IMR-90 (cell line): ENCODE measurements around the gene BCAS1. TPM values are rescaled to one million over a fixed set of nuclear protein-coding genes. Genes with fewer than 3 reads are reported as not detected.

ENCODE experiments used
- ATAC-seq: fragments of 200-7000 bp; cut with Tn5 transposase; 2 replicates; pipeline ENCODE4 v1.9.1; 2020; ENCODE audit warnings: low read depth, mild to moderate bottlenecking, moderate library complexity
- BruUV-seq: library from RNA; stranded (reverse); fragments of 400-500 nt; replicated peaks from 2 replicates; lab custom pipeline; 2021; lab: Mats Ljungman, UMichigan
- CTCF ChIA-PET: fragments of 300-600 bp; formaldehyde crosslinking; extraction: SDS; loops from one replicate; lab custom pipeline; 2021; ENCODE audit warnings: antibody characterized with exemption; lab: Yijun Ruan, JAX
- POLR2A ChIA-PET: fragments of 300-600 bp; sonication (Branson Sonifier 250); formaldehyde crosslinking; loops from one replicate; lab custom pipeline; 2022; ENCODE audit warnings: antibody characterized with exemption; ENCODE audit not compliant: unreplicated experiment; lab: Charles Lee
- DNase-seq: peaks from one replicate; pipeline ENCODE4 v3.0.0; 2013
- H2AFZ ChIP-seq: replicated peaks from 2 replicates; pipeline ENCODE3; 2013; ENCODE audit warnings: low read length, mild to moderate bottlenecking; ENCODE audit not compliant: poor library complexity
- H2AK5ac ChIP-seq: 2 replicates; pipeline ENCODE4 v1.6.1; 2013; ENCODE audit warnings: low read depth, low read length, inconsistent platforms
- H2AK9ac ChIP-seq: replicated peaks from 2 replicates; pipeline ENCODE3; 2013; ENCODE audit warnings: mild to moderate bottlenecking, low read depth, low read length, moderate library complexity; ENCODE audit not compliant: poor library complexity
- H2BK120ac ChIP-seq: 2 replicates; pipeline ENCODE4 v1.6.1; 2013; ENCODE audit warnings: low read depth, low read length, inconsistent platforms
- H2BK15ac ChIP-seq: 3 replicates; pipeline ENCODE4 v1.6.1; 2013; ENCODE audit warnings: low read depth, low read length, inconsistent platforms
- H2BK20ac ChIP-seq: 2 replicates; pipeline ENCODE4 v1.6.1; 2013; ENCODE audit warnings: low read depth, mild to moderate bottlenecking, inconsistent platforms, low read length, moderate library complexity
- H2BK5ac ChIP-seq: 2 replicates; pipeline ENCODE4 v1.6.1; 2013; ENCODE audit warnings: mild to moderate bottlenecking, low read depth, low read length, inconsistent platforms; ENCODE audit not compliant: poor library complexity, severe bottlenecking
- H3K14ac ChIP-seq: replicated peaks from 2 replicates; pipeline ENCODE4 v1.6.1; 2013; ENCODE audit warnings: low read depth, low read length, inconsistent platforms
- H3K18ac ChIP-seq: 2 replicates; pipeline ENCODE4 v1.6.1; 2013; ENCODE audit warnings: low read depth, low read length, control low read depth
- H3K23ac ChIP-seq: 2 replicates; pipeline ENCODE4 v1.6.1; 2013; ENCODE audit warnings: low read depth, low read length, inconsistent platforms
- H3K27ac ChIP-seq: 2 replicates; pipeline ENCODE4 v1.5.1; 2013; ENCODE audit warnings: mild to moderate bottlenecking, control low read depth, low read length; ENCODE audit not compliant: insufficient read depth
- H3K27me3 ChIP-seq: 2 replicates; pipeline ENCODE4 v1.6.1; 2013; ENCODE audit warnings: low read length; ENCODE audit not compliant: control insufficient read depth, insufficient read depth
- H3K36me3 ChIP-seq: 2 replicates; pipeline ENCODE4 v1.6.1; 2013; ENCODE audit warnings: low read length, mixed read lengths; ENCODE audit not compliant: control insufficient read depth, insufficient read depth
- H3K4ac ChIP-seq: 2 replicates; pipeline ENCODE4 v1.6.1; 2013; ENCODE audit warnings: low read depth, low read length, inconsistent platforms
- H3K4me1 ChIP-seq: 2 replicates; pipeline ENCODE4 v1.6.1; 2013; ENCODE audit warnings: low read length, mixed read lengths; ENCODE audit not compliant: control insufficient read depth, insufficient read depth
- H3K4me2 ChIP-seq: 2 replicates; pipeline ENCODE4 v1.6.1; 2013; ENCODE audit warnings: low read depth, mild to moderate bottlenecking, control low read depth, low read length, moderate library complexity
- H3K4me3 ChIP-seq: 2 replicates; pipeline ENCODE4 v1.5.1; 2013; ENCODE audit warnings: low read depth, mild to moderate bottlenecking, control low read depth, low read length, moderate library complexity; ENCODE audit not compliant: insufficient read depth
- H3K56ac ChIP-seq: 2 replicates; pipeline ENCODE4 v1.6.1; 2013; ENCODE audit warnings: low read length, inconsistent platforms; ENCODE audit not compliant: insufficient read depth; ENCODE audit errors: extremely low read depth
- H3K79me1 ChIP-seq, 2 experiments: 2 replicates each; pipeline ENCODE4 v1.6.1; 2013; ENCODE audit warnings: low read length in 2 of 2, inconsistent platforms in 1 of 2, low read depth in 1 of 2
- H3K9ac ChIP-seq: 2 replicates; pipeline ENCODE4 v1.6.1; 2013; ENCODE audit warnings: low read depth, low read length, control low read depth
- H3K9me1 ChIP-seq: 2 replicates; pipeline ENCODE4 v1.6.1; 2013; ENCODE audit warnings: low read length, inconsistent platforms; ENCODE audit not compliant: insufficient read depth
- H3K9me3 ChIP-seq: 2 replicates; pipeline ENCODE4 v1.6.1; 2013; ENCODE audit warnings: low read length; ENCODE audit not compliant: control insufficient read depth, insufficient read depth
- H4K20me1 ChIP-seq: 2 replicates; pipeline ENCODE4 v1.6.1; 2013; ENCODE audit warnings: low read length, inconsistent platforms; ENCODE audit not compliant: insufficient read depth
- H4K5ac ChIP-seq: 2 replicates; pipeline ENCODE4 v1.6.1; 2013; ENCODE audit warnings: mild to moderate bottlenecking, low read depth, low read length, control low read depth
- H4K8ac ChIP-seq, 2 experiments: 2 replicates each; pipeline ENCODE4 v1.6.1; 2013; ENCODE audit warnings: low read depth in 2 of 2, low read length in 2 of 2, control low read depth in 1 of 2, inconsistent platforms in 1 of 2
- H4K91ac ChIP-seq: 2 replicates; pipeline ENCODE4 v1.6.1; 2013; ENCODE audit warnings: low read depth, low read length, inconsistent platforms; ENCODE audit not compliant: insufficient read depth
- BHLHE40 ChIP-seq: fragments of 150-350 bp; IDR thresholded peaks from 2 replicates; pipeline ENCODE4 v1.6.1; 2016; ENCODE audit warnings: mild to moderate bottlenecking, low read depth, low read length
- CHD1 ChIP-seq: IDR thresholded peaks from 2 replicates; pipeline ENCODE4 v1.6.1; 2012; ENCODE audit warnings: low read depth, low read length, improper control_type of control experiment
- ELK1 ChIP-seq: fragments of 150-350 bp; IDR thresholded peaks from 2 replicates; pipeline ENCODE4 v1.6.1; 2016; ENCODE audit warnings: low read depth, mild to moderate bottlenecking, low read length, moderate library complexity, borderline replicate concordance
- FOS ChIP-seq: fragments of 150-350 bp; IDR thresholded peaks from 2 replicates; pipeline ENCODE4 v1.6.1; 2016; ENCODE audit warnings: low read depth, low read length
- MAFK ChIP-seq: IDR thresholded peaks from 2 replicates; pipeline ENCODE4 v1.6.1; 2012; ENCODE audit warnings: low read depth, low read length, improper control_type of control experiment
- MAZ ChIP-seq: IDR thresholded peaks from 2 replicates; pipeline ENCODE4 v1.6.1; 2012; ENCODE audit warnings: low read depth, mild to moderate bottlenecking, low read length, improper control_type of control experiment, moderate library complexity, borderline replicate concordance
- MXI1 ChIP-seq: IDR thresholded peaks from 2 replicates; pipeline ENCODE4 v1.6.1; 2012; ENCODE audit warnings: low read depth, mild to moderate bottlenecking, low read length, moderate library complexity, borderline replicate concordance
- NFE2L2 ChIP-seq: fragments of 150-350 bp; IDR thresholded peaks from 2 replicates; pipeline ENCODE4 v1.6.1; 2016; ENCODE audit warnings: low read depth, mild to moderate bottlenecking, low read length
- POLR2A ChIP-seq: IDR thresholded peaks from 2 replicates; pipeline ENCODE4 v1.6.1; 2012; ENCODE audit warnings: mild to moderate bottlenecking, low read depth, low read length
- RAD21 ChIP-seq: IDR thresholded peaks from 2 replicates; pipeline ENCODE4 v1.6.1; 2012; ENCODE audit warnings: low read length, improper control_type of control experiment
- RCOR1 ChIP-seq: IDR thresholded peaks from 2 replicates; pipeline ENCODE4 v1.6.1; 2012; ENCODE audit warnings: mild to moderate bottlenecking, low read length, improper control_type of control experiment; ENCODE audit not compliant: insufficient replicate concordance
- RFX5 ChIP-seq: IDR thresholded peaks from 2 replicates; pipeline ENCODE4 v1.8.0; 2012; ENCODE audit warnings: low read depth, mild to moderate bottlenecking, low read length, moderate library complexity
- SMC3 ChIP-seq: fragments of 150-350 bp; IDR thresholded peaks from 2 replicates; pipeline ENCODE4 v1.6.1; 2016; ENCODE audit warnings: low read depth, mild to moderate bottlenecking, antibody characterized with exemption, low read length, moderate library complexity
- whole genome bisulfite sequencing, 2 experiments: methylation state at CpG; one replicate each; pipeline versions ENCODE4 v1.1.5 to v1.1.7; 2013; ENCODE audit warnings: missing lambda C conversion rate in 2 of 2; ENCODE audit not compliant: insufficient read length in 1 of 2; ENCODE audit errors: extremely low coverage in 2 of 2; 5-methylcytosine and 5-hydroxymethylcytosine counted together
- dilution Hi-C: fragments of 300-500 bp; cut with HindIII; formaldehyde crosslinking; loops from one replicate; pipeline ENCODE4 v1.14.3; 2018; ENCODE audit warnings: low sequenced_read_pairs; ENCODE audit not compliant: unreplicated experiment
- in situ Hi-C: fragments of 300-500 bp; cut with MboI; formaldehyde crosslinking; loops from 3 replicates; pipeline ENCODE4 v1.14.3; 2019; ENCODE audit warnings: low sequenced_read_pairs, inconsistent platforms, mixed read lengths
- intact Hi-C: fragments of 100-400 bp; cut with micrococcal nuclease; formaldehyde crosslinking; loops from 2 replicates; pipeline ENCODE4 v1.10.0; 2022
- polyA plus RNA-seq, 3 experiments: library from polyadenylated mRNA; depleted of rRNA; stranded (reverse); fragments of >200 nt; gene quantifications; 2 replicates each; pipeline ENCODE4 v1.2.3, GENCODE V29; 2012; ENCODE audit warnings: low replicate concordance in 1 of 3
- total RNA-seq: library from RNA; depleted of rRNA; stranded (reverse); fragments of >200 nt; gene quantifications from 2 replicates; pipeline ENCODE4 v1.2.3, GENCODE V29; 2012
- TF ChIP-seq, protein P1 (sequence below): fragments of 150-350 bp; IDR thresholded peaks from 2 replicates; pipeline ENCODE4 v1.6.1; 2017; ENCODE audit warnings: mild to moderate bottlenecking, antibody characterized with exemption, low read length, low read depth
- TF ChIP-seq, protein P2 (sequence below): conservative IDR thresholded peaks from 2 replicates; pipeline ENCODE4 v1.5.1; 2012; ENCODE audit warnings: mild to moderate bottlenecking, low read depth, low read length, improper control_type of control experiment

Gene BCAS1
- total and polyA plus RNA-seq, 2 of the 4 experiments (the other 2 are of a cell fraction): under 0.01 TPM; not detected in 1

DNA sequence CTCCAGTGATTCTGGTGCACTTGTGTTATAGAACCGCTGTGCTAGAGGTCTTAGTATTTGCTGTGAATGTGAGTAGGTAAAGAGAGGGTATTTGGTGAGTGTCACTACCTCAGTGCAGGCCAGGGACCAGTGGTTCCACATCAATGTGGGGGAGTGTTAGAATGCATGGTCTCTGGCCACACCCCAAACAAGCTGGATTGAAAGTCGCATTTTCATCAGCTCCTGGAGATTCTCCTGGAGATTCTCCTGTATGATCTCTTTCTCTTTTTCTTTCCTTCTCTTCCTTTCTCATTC, 26.8 kb upstream of the BCAS1 start:
- Histone ChIP-seq H2BK120ac (no peak overlapping the region), H3K56ac (no peak overlapping the region), H4K20me1 (no peaks in the 10 kb centered on the region), H3K9me1 (no peaks in the 10 kb centered on the region), H3K4ac (no peak overlapping the region), H2AFZ (no peak overlapping the region), H3K4me3 (no peak overlapping the region), H3K9ac (no peak overlapping the region), H2AK9ac (no peak overlapping the region), H3K36me3 (no peaks in the 10 kb centered on the region), H3K4me2 (no peak overlapping the region), H3K27ac (no peak overlapping the region), H3K18ac (no peak overlapping the region), H4K8ac (no peak overlapping the region), H2BK5ac (no peak overlapping the region), H2BK20ac (no peak overlapping the region), H2AK5ac (no peak overlapping the region), H3K79me1 (no peaks in the 10 kb centered on the region), H3K23ac (no peak overlapping the region), H4K5ac (no peak overlapping the region), H2BK15ac (no peak overlapping the region), H3K14ac (no peak overlapping the region), H3K9me3 (no peaks in the 10 kb centered on the region), H4K91ac (no peak overlapping the region), H3K27me3 (peaks cover 7% of the 10 kb centered on the region; the same call in 1 of the 2 replicates), H3K4me1 (no peaks in the 10 kb centered on the region)
- intact Hi-C loops: loop anchor here (2.0 kb wide), 1 partner anchor 550 kb away; no protein-coding TSS in a partner anchor
- in situ Hi-C loops: loop anchor here (25.0 kb wide), 1 partner anchor 110 kb away; no protein-coding TSS in a partner anchor
- dilution Hi-C loops: loop anchor here (25.0 kb wide), 1 partner anchor 90 kb away; no protein-coding TSS in a partner anchor
- no TSS peak for BruUV-seq
- no peak for DNase-seq
- TF ChIP-seq FOS (no peak), BHLHE40 (no peak), SMC3 (no peak), MXI1 (no peak), RAD21 (no peak), ELK1 (no peak), NFE2L2 (no peak), POLR2A (no peak), CHD1 (no peak), RFX5 (no peak), MAZ (no peak), MAFK (no peak), RCOR1 (no peak)
- TF ChIP-seq, protein P1, sequence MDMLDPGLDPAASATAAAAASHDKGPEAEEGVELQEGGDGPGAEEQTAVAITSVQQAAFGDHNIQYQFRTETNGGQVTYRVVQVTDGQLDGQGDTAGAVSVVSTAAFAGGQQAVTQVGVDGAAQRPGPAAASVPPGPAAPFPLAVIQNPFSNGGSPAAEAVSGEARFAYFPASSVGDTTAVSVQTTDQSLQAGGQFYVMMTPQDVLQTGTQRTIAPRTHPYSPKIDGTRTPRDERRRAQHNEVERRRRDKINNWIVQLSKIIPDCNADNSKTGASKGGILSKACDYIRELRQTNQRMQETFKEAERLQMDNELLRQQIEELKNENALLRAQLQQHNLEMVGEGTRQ: no peak
- TF ChIP-seq, protein P2, sequence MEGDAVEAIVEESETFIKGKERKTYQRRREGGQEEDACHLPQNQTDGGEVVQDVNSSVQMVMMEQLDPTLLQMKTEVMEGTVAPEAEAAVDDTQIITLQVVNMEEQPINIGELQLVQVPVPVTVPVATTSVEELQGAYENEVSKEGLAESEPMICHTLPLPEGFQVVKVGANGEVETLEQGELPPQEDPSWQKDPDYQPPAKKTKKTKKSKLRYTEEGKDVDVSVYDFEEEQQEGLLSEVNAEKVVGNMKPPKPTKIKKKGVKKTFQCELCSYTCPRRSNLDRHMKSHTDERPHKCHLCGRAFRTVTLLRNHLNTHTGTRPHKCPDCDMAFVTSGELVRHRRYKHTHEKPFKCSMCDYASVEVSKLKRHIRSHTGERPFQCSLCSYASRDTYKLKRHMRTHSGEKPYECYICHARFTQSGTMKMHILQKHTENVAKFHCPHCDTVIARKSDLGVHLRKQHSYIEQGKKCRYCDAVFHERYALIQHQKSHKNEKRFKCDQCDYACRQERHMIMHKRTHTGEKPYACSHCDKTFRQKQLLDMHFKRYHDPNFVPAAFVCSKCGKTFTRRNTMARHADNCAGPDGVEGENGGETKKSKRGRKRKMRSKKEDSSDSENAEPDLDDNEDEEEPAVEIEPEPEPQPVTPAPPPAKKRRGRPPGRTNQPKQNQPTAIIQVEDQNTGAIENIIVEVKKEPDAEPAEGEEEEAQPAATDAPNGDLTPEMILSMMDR: no peak
- ChIA-PET CTCF (interaction anchor here (0.7 to 3.3 kb wide), 7 partner anchors 8 to 135 kb away, joined by 3 to 31 read pairs (median 3); no protein-coding TSS in a partner anchor), POLR2A (no interaction called here)
- ATAC-seq: no peak
- WGBS, 2 experiments: no CpG with 5 or more reads among the region's 2 CpGs
